K562 (cell line): ENCODE results near the gene HRAS. TPM values are rescaled to one million over a fixed set of nuclear protein-coding genes. Genes with fewer than 3 reads are reported as not detected.

Experiments used
- CBFA2T2 ChIP-seq: fragments of 450-650 bp; conservative IDR thresholded peaks from 2 replicates; pipeline ENCODE4 v1.6.1; 2017; ENCODE audit warnings: mild to moderate bottlenecking
- DLX4 ChIP-seq: fragments of 250-450 bp; sonication (Bioruptor Pico); IDR thresholded peaks from 2 replicates; pipeline ENCODE4 v1.6.1; 2021; ENCODE audit warnings: mild to moderate bottlenecking
- EZH2 ChIP-seq: IDR thresholded peaks from 2 replicates; pipeline ENCODE4 v1.6.1; 2012; ENCODE audit warnings: low read depth, mild to moderate bottlenecking, inconsistent platforms, low read length, borderline replicate concordance
- FOXJ2 ChIP-seq: fragments of 200-800 bp; sonication (Bioruptor generic); IDR thresholded peaks from 2 replicates; pipeline ENCODE4 v1.6.1; 2016; ENCODE audit warnings: missing genetic modification characterization, missing compliant biosample characterization
- FOXK2 ChIP-seq, 2 experiments: fragments of 450-650 bp; IDR thresholded peaks in 1 of 2; conservative IDR thresholded peaks in 1 of 2; 2 replicates each; pipeline ENCODE4 v1.6.1; 2016; ENCODE audit warnings: low read depth in 2 of 2, mild to moderate bottlenecking in 1 of 2
- GATAD2A ChIP-seq: fragments of 450-650 bp; IDR thresholded peaks from 2 replicates; pipeline ENCODE4 v1.6.1; 2017
- HEY1 ChIP-seq: fragments of 250-450 bp; sonication (Bioruptor Pico); IDR thresholded peaks from 2 replicates; pipeline ENCODE4 v1.5.0; 2020; ENCODE audit warnings: mild to moderate bottlenecking, moderate library complexity, borderline replicate concordance
- IRF9 ChIP-seq: fragments of 450-650 bp; IDR thresholded peaks from 2 replicates; pipeline ENCODE4 v1.6.1; 2016; ENCODE audit warnings: missing biosample characterization, missing genetic modification characterization
- KDM4B ChIP-seq, 2 experiments: fragments of 450-650 bp in 1 of 2; sonication (generic) in 1 of 2; IDR thresholded peaks; 2 replicates each; pipeline ENCODE4 v1.6.1; 2016 to 2017; ENCODE audit warnings: borderline replicate concordance in 2 of 2, antibody characterized with exemption in 1 of 2, low read depth in 1 of 2, mild to moderate bottlenecking in 1 of 2
- MCM3 ChIP-seq: fragments of 450-650 bp; IDR thresholded peaks from 2 replicates; pipeline ENCODE4 v1.6.1; 2016
- NFRKB ChIP-seq: fragments of 450-650 bp; IDR thresholded peaks from 2 replicates; pipeline ENCODE4 v1.6.1; 2016; ENCODE audit warnings: low read depth
- NONO ChIP-seq, 2 experiments: fragments of 200-400 bp in 1 of 2; fragments of 450-650 bp in 1 of 2; formaldehyde crosslinking in 1 of 2; IDR thresholded peaks; 2 replicates each; pipeline ENCODE4 v1.6.1; 2017; ENCODE audit warnings: low read depth in 2 of 2, mild to moderate bottlenecking in 2 of 2, moderate library complexity in 2 of 2, low read length in 1 of 2
- PHF8 ChIP-seq: fragments of 200-600 bp; sonication (generic); IDR thresholded peaks from 2 replicates; pipeline ENCODE4 v1.6.1; 2012; ENCODE audit warnings: mixed run types, mild to moderate bottlenecking, inconsistent platforms, low read length, moderate library complexity, borderline replicate concordance
- POLR3G ChIP-seq: IDR thresholded peaks from 2 replicates; pipeline ENCODE4 v1.6.1; 2011; ENCODE audit not compliant: insufficient read length, insufficient replicate concordance; ENCODE audit errors: extremely low read depth
- PURB ChIP-seq: sonication (generic); formaldehyde crosslinking; IDR thresholded peaks from 2 replicates; pipeline ENCODE4 v1.9.0; 2021; ENCODE audit warnings: low read depth, mild to moderate bottlenecking, missing genetic modification reagents
- RCOR1 ChIP-seq, 2 experiments: IDR thresholded peaks; 2 replicates each; pipeline ENCODE4 v1.6.1; 2012; ENCODE audit warnings: low read depth in 2 of 2, low read length in 2 of 2, borderline replicate concordance in 1 of 2, improper control_type of control experiment in 1 of 2
- RFX1 ChIP-seq: fragments of 450-650 bp; IDR thresholded peaks from 2 replicates; pipeline ENCODE4 v1.6.1; 2016; ENCODE audit warnings: mild to moderate bottlenecking, moderate library complexity
- SIX5 ChIP-seq, 2 experiments: IDR thresholded peaks; 2 replicates each; pipeline ENCODE4 v1.6.1; 2011; ENCODE audit warnings: low read length in 2 of 2, borderline replicate concordance in 1 of 2, low read depth in 1 of 2, mild to moderate bottlenecking in 1 of 2, moderate library complexity in 1 of 2; ENCODE audit not compliant: insufficient read depth in 1 of 2
- STAT5B ChIP-seq: fragments of 250-450 bp; sonication (Bioruptor Pico); IDR thresholded peaks from 2 replicates; pipeline ENCODE4 v1.8.0; 2021; ENCODE audit warnings: mild to moderate bottlenecking, inconsistent platforms
- TAF9B ChIP-seq: fragments of 450-650 bp; IDR thresholded peaks from 2 replicates; pipeline ENCODE4 v1.6.1; 2018; ENCODE audit warnings: mild to moderate bottlenecking; ENCODE audit not compliant: partially characterized antibody
- TRIM24 ChIP-seq, 2 experiments: fragments of 450-650 bp; IDR thresholded peaks; 2 replicates each; pipeline ENCODE4 v1.6.1; 2016
- TSHZ1 ChIP-seq: fragments of 250-450 bp; sonication (Bioruptor Pico); IDR thresholded peaks from 2 replicates; pipeline ENCODE4 v1.4.0; 2020; ENCODE audit warnings: mild to moderate bottlenecking, moderate library complexity
- ZNF830 ChIP-seq: fragments of 250-450 bp; sonication (Bioruptor Pico); IDR thresholded peaks from 2 replicates; pipeline ENCODE4 v1.5.0; 2021; ENCODE audit warnings: mild to moderate bottlenecking
- ZZZ3 ChIP-seq: fragments of 450-650 bp; IDR thresholded peaks from 2 replicates; pipeline ENCODE4 v1.6.1; 2016; ENCODE audit warnings: antibody characterized with exemption, mild to moderate bottlenecking, moderate library complexity
- polyA plus RNA-seq, 8 experiments: library from polyadenylated mRNA; depleted of rRNA in 4 of 8; stranded (reverse) in 5 of 8; unstranded in 3 of 8; fragments of >200 nt; fragmentation: Nextera tagmentation in 2 of 8; fragmentation: Illumina TruSeq in 1 of 8; extraction: Ambion mirVana in 2 of 8; extraction: Trizol in 1 of 8; gene quantifications; 2 replicates each; pipeline versions ENCODE4 v1.2.1 to v1.2.3, GENCODE V29; 2011 to 2014; ENCODE audit warnings: inconsistent platforms in 1 of 8, missing spikeins in 1 of 8
- total RNA-seq, 7 experiments: library from RNA; depleted of rRNA in 6 of 7; stranded (reverse); fragments of >200 nt in 6 of 7; fragmentation: Illumina TruSeq in 2 of 7; extraction: Trizol in 2 of 7; gene quantifications; 2 replicates each; pipeline versions ENCODE4 v1.2.1 to v1.2.3, GENCODE V29; 2011 to 2021; ENCODE audit warnings: low replicate concordance in 1 of 7

The HRAS gene
- total and polyA plus RNA-seq, 9 of the 15 experiments (the other 6 are each of a cell fraction or from before 2014, with no cell fraction given) = 2.8 to 73.5 (median 29.6) TPM

- no peak for TF ChIP-seq EZH2
- no peak for TF ChIP-seq IRF9 (tag)
- no peak for TF ChIP-seq PURB
- TF ChIP-seq SIX5 (IDR thresholded peaks at IDR 0.05; ENCODE audit: borderline replicate concordance in 1 of 2, insufficient read depth in 1 of 2, low read depth in 1 of 2, low read length in 2 of 2) = no peak
- no peak for TF ChIP-seq GATAD2A
- no peak for TF ChIP-seq RFX1
- no peak for TF ChIP-seq FOXJ2 (tag)
- TF ChIP-seq ZNF830 = no peak
- TF ChIP-seq STAT5B (CRISPR knock-in tag) = no peak
- no peak for TF ChIP-seq FOXK2 (conservative IDR thresholded peaks at IDR 0.05 in 1 of 2, IDR thresholded peaks at IDR 0.05 in 1 of 2; ENCODE audit: low read depth in 2 of 2)
- peak; percentile 29; the same call in 1 of the 2 replicates for TF ChIP-seq PHF8
- TF ChIP-seq MCM3 = no peak
- TF ChIP-seq NFRKB = no peak
- no peak for TF ChIP-seq RCOR1 (IDR thresholded peaks at IDR 0.05; ENCODE audit: borderline replicate concordance in 1 of 2, low read depth in 2 of 2, low read length in 2 of 2)
- TF ChIP-seq TRIM24 (IDR thresholded peaks at IDR 0.05) = no peak
- no peak for TF ChIP-seq ZZZ3
- no peak for TF ChIP-seq DLX4 (CRISPR knock-in tag)
- TF ChIP-seq TSHZ1 (CRISPR knock-in tag) = no peak
- no peak for TF ChIP-seq POLR3G
- TF ChIP-seq TAF9B = no peak
- no peak for TF ChIP-seq HEY1 (CRISPR knock-in tag)
- no peak for TF ChIP-seq KDM4B (IDR thresholded peaks at IDR 0.05; ENCODE audit: borderline replicate concordance in 2 of 2, low read depth in 1 of 2)
- TF ChIP-seq NONO (IDR thresholded peaks at IDR 0.05; ENCODE audit: low read depth in 2 of 2, low read length in 1 of 2) = 0 out of 4 replicates have a peak, but pooled peaks of 1 of the 2 experiments have one; percentile 65
- TF ChIP-seq CBFA2T2 = no peak
Measured at GRCh38 chr11:504053-504993, 31.1 kb downstream of the HRAS start (continued).
